ENCODE data around the gene HRK. TPM values are rescaled to one million over a fixed set of nuclear protein-coding genes. Genes with fewer than 3 reads are reported as not detected.

The HRK gene
- total RNA-seq, 1 donor from 2014 or later: not detected

GRCh38 chr12:116901612-116902011 is 20.4 kb upstream of the HRK start:
- intact Hi-C loops (cut with micrococcal nuclease): no loop called here

- intact Hi-C loops (cut with micrococcal nuclease): no loop called here
These were observed 17.4 kb upstream of the HRK start for GRCh38 chr12:116898669-116899068.

GRCh38 chr12:116897476-116897875 is 16.2 kb upstream of the HRK start:
- intact Hi-C loops (cut with micrococcal nuclease): no loop called here

DNA sequence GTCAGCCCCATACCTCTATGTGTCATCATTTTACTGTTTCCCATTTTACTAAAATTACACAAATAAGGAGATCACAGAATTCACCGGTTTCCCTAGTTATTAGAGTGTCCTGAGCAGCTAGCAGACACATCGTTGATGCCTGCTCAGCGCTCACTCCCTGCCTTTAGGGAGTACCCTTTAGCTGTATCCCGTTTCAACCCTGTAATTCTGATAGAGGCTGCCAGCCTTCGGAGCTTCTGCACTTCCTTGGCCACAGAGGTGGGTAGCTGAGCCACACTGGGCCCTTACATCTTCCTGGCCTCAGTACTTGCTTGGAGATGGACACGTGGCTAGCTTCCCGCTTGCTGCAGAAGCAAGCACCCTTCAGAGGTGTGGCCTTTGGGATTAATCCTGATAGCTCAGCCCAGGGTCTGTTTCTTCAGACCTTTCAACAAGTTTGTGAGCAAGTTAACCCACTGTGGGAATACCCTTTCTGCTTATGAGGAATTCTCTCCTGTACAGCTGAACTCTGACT is 15.2 kb upstream of the HRK start:
- intact Hi-C loops (cut with micrococcal nuclease): no loop called here

- intact Hi-C loops (cut with micrococcal nuclease): no loop called here
These were observed 13.7 kb upstream of the HRK start for GRCh38 chr12:116894913-116895312.

DNA sequence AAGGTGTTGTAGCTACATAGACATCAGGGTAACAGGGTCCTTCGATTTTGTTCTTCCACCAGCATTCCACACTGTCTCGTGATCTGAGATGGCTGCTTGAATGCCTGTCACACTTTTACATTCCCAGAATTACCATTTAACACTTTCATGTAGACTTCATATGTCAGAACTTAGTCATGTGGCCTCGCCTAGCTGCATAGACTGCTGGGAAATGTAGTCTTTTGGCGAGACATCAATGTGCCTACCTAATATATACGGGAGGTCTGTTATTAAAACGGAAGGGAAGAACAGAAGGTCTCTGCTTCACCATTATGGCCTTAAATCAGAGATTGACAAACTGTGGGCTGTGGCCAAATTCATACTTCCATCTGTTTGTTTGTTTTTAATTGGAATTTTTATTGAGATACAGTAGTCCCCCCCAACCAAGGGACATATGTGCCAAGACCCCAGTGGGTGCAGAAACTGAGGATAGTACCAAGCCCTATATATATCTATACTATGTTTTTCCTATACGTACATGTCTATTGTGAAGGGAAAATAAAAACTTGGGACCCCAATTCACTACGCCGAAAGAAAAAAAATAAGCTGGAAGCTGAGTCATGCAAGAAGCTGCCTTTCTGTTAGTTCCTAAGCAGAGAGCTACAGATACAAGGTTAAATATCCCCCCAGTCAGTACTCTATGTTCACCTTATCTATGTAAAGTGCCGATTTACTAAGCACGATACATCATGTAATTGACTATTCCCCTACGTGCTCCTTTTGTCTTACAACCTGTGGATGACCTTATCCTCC is 11.3 kb upstream of the HRK start:
- intact Hi-C loops (cut with micrococcal nuclease): no loop called here

GRCh38 chr12:116891019-116891418 is 9.8 kb upstream of the HRK start:
- intact Hi-C loops (cut with micrococcal nuclease): no loop called here

- intact Hi-C loops (cut with micrococcal nuclease): no loop called here
These were observed 9.1 kb upstream of the HRK start for GRCh38 chr12:116890330-116890729.

GRCh38 chr12:116887897-116888296 is 6.7 kb upstream of the HRK start:
- intact Hi-C loops (cut with micrococcal nuclease): no loop called here

- intact Hi-C loops (cut with micrococcal nuclease): no loop called here
These were observed 6.0 kb upstream of the HRK start for GRCh38 chr12:116887244-116887643.

DNA sequence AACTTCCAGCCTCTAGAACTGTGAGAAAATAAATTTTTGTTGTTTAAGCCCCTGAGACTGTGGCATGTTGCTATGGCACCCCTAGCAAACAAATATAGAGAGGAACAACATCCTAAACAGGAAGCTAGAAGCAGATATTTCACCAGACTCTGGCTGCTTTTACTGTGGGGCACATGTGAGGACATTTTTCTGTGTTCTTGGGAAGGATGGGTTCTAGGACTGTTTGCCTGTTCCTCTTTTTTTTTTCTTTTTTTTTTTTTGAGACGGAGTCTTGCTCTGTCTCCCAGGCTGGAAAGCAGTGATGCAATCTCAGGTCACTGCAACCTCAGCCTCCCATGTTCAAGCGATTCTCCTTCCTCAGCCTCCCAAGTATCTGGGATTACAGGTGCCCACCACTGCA is 4.2 kb upstream of the HRK start:
- intact Hi-C loops (cut with micrococcal nuclease): no loop called here

DNA sequence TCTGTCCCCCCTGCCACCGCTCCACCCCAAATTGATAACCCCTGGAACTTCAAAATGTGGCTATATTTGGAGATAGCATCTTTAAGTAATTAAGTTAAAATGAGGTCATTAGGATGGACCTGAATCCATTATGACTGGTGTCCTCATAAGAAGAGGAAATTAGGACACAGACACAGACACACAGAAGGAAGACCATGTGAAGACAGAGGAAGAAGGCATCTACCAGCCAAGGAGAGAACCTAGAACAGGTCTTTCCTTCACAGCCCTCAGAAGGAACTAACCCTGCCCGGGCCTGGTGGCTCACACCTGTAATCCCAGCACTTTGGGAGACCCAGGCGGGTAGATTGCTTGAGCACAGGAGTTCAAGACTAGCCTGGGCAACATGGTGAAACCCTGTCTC is 3.6 kb upstream of the HRK start:
- intact Hi-C loops (cut with micrococcal nuclease): loop anchor here (5.0 kb wide), 1 partner anchor 183 kb away; no protein-coding TSS in a partner anchor

GRCh38 chr12:116882742-116883141 is 1.5 kb upstream of the HRK start:
- intact Hi-C loops (cut with micrococcal nuclease): loop anchor here (5.0 kb wide), 1 partner anchor 180 kb away; no protein-coding TSS in a partner anchor

DNA sequence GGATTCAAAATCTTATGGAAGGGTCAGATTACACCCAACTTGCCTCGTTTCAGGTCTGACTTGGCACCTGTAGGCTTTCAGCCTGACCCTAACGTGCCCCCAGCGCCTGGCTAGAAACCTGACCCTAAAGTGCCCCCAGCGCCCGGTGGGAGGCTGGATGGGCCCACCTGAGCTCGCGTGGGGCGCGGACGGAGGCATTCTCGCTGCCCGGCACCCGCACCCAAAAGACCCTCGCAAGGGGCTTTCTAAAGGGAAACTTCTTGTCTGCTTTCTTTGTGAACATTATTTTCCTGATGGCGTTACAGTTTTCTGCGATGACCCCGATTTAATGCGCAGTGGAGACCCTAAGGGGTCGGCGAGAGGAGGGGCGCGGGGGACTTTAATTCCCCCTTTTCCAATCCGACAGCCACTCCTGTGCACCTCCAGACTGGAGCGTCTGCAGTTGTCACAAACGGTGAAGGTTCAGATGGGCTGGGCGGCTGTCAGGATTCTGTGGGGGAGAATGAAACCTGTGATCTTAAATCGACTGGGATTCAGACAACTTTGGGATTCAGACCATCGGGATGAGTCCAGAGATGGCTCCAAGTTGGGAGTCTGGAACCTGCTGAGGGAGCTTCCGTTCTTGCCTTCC is 751 bp upstream of the HRK start:
- intact Hi-C loops (cut with micrococcal nuclease): loop anchor here (5.0 kb wide), 1 partner anchor 180 kb away; no protein-coding TSS in a partner anchor

- intact Hi-C loops (cut with micrococcal nuclease): loop anchor here (5.0 kb wide), 1 partner anchor 179 kb away; no protein-coding TSS in a partner anchor
These were observed 370 bp downstream of the HRK start for GRCh38 chr12:116880817-116881324.

- intact Hi-C loops (cut with micrococcal nuclease): loop anchor here (5.0 kb wide), 1 partner anchor 178 kb away; no protein-coding TSS in a partner anchor
These were observed 926 bp downstream of the HRK start for GRCh38 chr12:116880213-116880816.

- intact Hi-C loops (cut with micrococcal nuclease): loop anchor here (5.0 kb wide), 1 partner anchor 177 kb away; no protein-coding TSS in a partner anchor
These were observed 1.6 kb downstream of the HRK start for GRCh38 chr12:116879509-116880212.

GRCh38 chr12:116878567-116879508 is 2.4 kb downstream of the HRK start:
- intact Hi-C loops (cut with micrococcal nuclease): no loop called here

DNA sequence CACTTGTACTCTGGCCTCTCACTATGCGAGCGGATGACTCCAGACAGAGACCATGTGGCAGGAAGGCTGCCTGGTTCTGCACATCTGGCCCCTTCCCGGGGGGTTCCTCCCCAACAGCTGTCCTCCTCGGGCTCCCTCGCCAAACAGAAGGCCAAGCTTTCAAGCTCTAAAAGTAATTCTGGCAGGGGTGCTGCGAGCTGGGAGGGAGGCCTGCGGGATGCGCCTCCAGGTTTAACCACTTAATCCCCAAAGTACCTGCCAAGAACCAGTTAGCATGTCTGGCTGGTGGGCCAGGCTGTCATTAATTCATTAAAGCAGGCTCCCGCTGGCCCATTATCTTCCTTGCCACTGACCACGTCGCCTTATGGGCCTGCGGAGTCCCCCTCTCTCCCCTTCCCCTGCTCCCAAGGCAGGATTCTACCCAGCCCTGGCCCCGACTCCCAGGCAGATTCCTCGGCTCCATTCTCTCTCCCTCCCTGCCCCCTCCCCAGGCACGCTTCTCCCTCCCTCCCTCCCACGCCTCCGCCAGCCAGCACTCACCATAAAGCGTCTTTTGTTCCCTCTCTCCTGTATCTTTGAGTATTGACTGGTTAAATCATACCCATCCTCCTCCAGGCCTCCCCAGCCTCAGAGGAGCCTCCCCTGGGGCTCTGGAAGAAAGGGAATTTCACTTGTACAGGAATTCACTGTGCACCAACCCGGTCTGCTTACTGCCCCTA is 4.9 kb downstream of the HRK start:
- intact Hi-C loops (cut with micrococcal nuclease): no loop called here
